Ishikawa (cell line): ENCODE data around the gene CAMTA1.

Experiments
- CEBPB ChIP-seq: IDR thresholded peaks from 2 replicates; pipeline ENCODE4 v1.6.1; 2012
- EGR1 ChIP-seq: IDR thresholded peaks from 2 replicates; pipeline ENCODE4 v1.6.1; 2012
- EP300 ChIP-seq: IDR thresholded peaks from 2 replicates; pipeline ENCODE4 v1.6.1; 2012; ENCODE audit warnings: borderline replicate concordance
- FOXM1 ChIP-seq: IDR thresholded peaks from 2 replicates; pipeline ENCODE4 v1.6.1; 2012; ENCODE audit warnings: low read depth, borderline replicate concordance
- MAX ChIP-seq: IDR thresholded peaks from 2 replicates; pipeline ENCODE4 v1.6.1; 2012
- RAD21 ChIP-seq: IDR thresholded peaks from 2 replicates; pipeline ENCODE4 v1.6.1; 2012; ENCODE audit warnings: low read depth
- REST ChIP-seq: IDR thresholded peaks from 2 replicates; pipeline ENCODE4 v1.6.1; 2012; ENCODE audit warnings: low read depth, mild to moderate bottlenecking
- TAF1 ChIP-seq: IDR thresholded peaks from 2 replicates; pipeline ENCODE4 v1.6.1; 2012; ENCODE audit warnings: low read depth, mild to moderate bottlenecking
- TEAD4 ChIP-seq: IDR thresholded peaks from 2 replicates; pipeline ENCODE4 v1.6.1; 2012
- USF1 ChIP-seq: IDR thresholded peaks from 2 replicates; pipeline ENCODE4 v1.6.1; 2012

GRCh38 chr1:7436056-7437005 is 651.1 kb downstream of the CAMTA1 start:
- TF ChIP-seq RAD21 (no peak), USF1 (no peak), TAF1 (no peak), FOXM1 (no peak), EGR1 (no peak), CEBPB (no peak), REST (no peak), EP300 (no peak), MAX (no peak), TEAD4 (no peak)
